ENCODE results near the gene PLA2G4E. TPM values are rescaled to one million over a fixed set of nuclear protein-coding genes. Genes with fewer than 3 reads are reported as not detected.

Gene PLA2G4E
- total and polyA plus RNA-seq, 2 of the 13 experiments (the other 11 are each of a cell fraction or from before 2014, with no cell fraction given): not detected

DNA sequence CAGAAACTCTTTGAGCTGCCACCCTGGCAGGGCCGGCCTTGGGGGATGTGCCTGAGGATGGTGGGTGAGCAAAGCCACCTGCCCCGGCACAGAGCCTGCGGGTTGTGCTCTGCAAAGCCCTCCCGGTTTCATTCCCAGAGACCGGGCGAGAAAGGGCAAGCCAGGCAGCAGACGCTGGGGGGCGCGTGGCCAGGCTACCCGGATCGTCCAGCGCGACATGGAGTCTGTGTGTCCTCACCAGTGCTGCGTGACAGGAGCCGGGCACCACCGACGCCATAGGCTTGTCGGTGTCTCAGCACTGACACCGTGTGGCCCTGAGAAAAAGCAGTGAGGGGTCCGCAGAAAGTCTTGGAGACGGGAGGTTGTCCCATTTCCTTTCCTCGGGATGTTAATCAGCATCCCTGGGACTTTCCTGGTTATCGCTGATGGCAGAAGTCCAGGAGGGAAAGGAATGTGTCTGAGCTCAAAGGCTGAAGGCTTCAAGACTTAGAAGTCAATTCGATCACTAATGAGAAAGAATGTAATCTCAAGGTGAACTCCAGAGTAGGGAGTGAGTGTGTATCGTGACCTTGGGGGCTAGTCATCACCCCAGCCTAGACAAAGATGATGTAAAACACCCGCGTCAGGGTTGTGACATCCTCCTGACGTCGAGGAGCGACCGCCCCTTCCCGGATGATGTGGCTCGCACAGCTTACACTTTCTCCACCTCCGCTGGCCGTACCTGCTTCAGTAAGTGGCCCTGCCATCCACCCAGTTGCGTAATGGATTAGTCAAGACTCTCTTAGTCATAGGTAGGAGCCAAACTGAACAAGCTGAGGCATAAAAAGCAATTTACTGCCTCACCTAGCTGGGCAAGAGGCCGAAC is 36.3 kb upstream of the PLA2G4E start (continued):
- 0 out of 2 replicates have a peak, but pooled peaks have one; percentile 60 for TF ChIP-seq PRMT3 (CRISPR knock-in tag; IDR thresholded peaks at IDR 0.05; ENCODE audit: borderline replicate concordance, low read depth)
- TF ChIP-seq REL (CRISPR knock-in tag; conservative IDR thresholded peaks at IDR 0.05): no peak
- TF ChIP-seq SNRNP70 (IDR thresholded peaks at IDR 0.05; ENCODE audit: low read depth, low read length): no peak
- TF ChIP-seq MATR3 (CRISPR knock-in tag; IDR thresholded peaks at IDR 0.05): no peak
- TF ChIP-seq, protein P1, sequence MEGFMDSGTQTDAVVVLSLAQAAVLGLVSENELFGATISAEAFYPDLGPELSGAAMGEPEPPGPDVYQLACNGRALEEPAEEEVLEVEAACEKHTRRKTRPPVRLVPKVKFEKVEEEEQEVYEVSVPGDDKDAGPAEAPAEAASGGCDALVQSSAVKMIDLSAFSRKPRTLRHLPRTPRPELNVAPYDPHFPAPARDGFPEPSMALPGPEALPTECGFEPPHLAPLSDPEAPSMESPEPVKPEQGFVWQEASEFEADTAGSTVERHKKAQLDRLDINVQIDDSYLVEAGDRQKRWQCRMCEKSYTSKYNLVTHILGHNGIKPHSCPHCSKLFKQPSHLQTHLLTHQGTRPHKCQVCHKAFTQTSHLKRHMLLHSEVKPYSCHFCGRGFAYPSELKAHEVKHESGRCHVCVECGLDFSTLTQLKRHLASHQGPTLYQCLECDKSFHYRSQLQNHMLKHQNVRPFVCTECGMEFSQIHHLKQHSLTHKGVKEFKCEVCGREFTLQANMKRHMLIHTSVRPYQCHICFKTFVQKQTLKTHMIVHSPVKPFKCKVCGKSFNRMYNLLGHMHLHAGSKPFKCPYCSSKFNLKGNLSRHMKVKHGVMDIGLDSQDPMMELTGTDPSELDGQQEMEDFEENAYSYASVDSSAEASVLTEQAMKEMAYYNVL (CRISPR knock-in tag; IDR thresholded peaks at IDR 0.05; ENCODE audit: borderline replicate concordance): no peak
- no peak for TF ChIP-seq CENPT (CRISPR knock-in tag; IDR thresholded peaks at IDR 0.05; ENCODE audit: low read depth)
- TF ChIP-seq TCF12 (IDR thresholded peaks at IDR 0.05): no peak
- no peak for TF ChIP-seq TCF12 (CRISPR knock-in tag; IDR thresholded peaks at IDR 0.05)
- TF ChIP-seq TARDBP (CRISPR knock-in tag; IDR thresholded peaks at IDR 0.05): peak; percentile 81; the same call in 1 of the 2 replicates
- TF ChIP-seq, protein P2, sequence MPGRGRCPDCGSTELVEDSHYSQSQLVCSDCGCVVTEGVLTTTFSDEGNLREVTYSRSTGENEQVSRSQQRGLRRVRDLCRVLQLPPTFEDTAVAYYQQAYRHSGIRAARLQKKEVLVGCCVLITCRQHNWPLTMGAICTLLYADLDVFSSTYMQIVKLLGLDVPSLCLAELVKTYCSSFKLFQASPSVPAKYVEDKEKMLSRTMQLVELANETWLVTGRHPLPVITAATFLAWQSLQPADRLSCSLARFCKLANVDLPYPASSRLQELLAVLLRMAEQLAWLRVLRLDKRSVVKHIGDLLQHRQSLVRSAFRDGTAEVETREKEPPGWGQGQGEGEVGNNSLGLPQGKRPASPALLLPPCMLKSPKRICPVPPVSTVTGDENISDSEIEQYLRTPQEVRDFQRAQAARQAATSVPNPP (CRISPR knock-in tag; IDR thresholded peaks at IDR 0.05): 0 out of 2 replicates have a peak, but pooled peaks have one; percentile 48
- TF ChIP-seq, protein P3, sequence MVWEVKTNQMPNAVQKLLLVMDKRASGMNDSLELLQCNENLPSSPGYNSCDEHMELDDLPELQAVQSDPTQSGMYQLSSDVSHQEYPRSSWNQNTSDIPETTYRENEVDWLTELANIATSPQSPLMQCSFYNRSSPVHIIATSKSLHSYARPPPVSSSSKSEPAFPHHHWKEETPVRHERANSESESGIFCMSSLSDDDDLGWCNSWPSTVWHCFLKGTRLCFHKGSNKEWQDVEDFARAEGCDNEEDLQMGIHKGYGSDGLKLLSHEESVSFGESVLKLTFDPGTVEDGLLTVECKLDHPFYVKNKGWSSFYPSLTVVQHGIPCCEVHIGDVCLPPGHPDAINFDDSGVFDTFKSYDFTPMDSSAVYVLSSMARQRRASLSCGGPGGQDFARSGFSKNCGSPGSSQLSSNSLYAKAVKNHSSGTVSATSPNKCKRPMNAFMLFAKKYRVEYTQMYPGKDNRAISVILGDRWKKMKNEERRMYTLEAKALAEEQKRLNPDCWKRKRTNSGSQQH (CRISPR knock-in tag; IDR thresholded peaks at IDR 0.05; ENCODE audit: low read depth): 0 out of 2 replicates have a peak, but pooled peaks have one; percentile 20
- TF ChIP-seq, protein P4, sequence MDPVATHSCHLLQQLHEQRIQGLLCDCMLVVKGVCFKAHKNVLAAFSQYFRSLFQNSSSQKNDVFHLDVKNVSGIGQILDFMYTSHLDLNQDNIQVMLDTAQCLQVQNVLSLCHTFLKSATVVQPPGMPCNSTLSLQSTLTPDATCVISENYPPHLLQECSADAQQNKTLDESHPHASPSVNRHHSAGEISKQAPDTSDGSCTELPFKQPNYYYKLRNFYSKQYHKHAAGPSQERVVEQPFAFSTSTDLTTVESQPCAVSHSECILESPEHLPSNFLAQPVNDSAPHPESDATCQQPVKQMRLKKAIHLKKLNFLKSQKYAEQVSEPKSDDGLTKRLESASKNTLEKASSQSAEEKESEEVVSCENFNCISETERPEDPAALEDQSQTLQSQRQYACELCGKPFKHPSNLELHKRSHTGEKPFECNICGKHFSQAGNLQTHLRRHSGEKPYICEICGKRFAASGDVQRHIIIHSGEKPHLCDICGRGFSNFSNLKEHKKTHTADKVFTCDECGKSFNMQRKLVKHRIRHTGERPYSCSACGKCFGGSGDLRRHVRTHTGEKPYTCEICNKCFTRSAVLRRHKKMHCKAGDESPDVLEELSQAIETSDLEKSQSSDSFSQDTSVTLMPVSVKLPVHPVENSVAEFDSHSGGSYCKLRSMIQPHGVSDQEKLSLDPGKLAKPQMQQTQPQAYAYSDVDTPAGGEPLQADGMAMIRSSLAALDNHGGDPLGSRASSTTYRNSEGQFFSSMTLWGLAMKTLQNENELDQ (CRISPR knock-in tag; IDR thresholded peaks at IDR 0.05; ENCODE audit: borderline replicate concordance): no peak
- TF ChIP-seq KAT8 (CRISPR knock-in tag; IDR thresholded peaks at IDR 0.05): peak; percentile 39; the same call in 1 of the 2 replicates
- TF ChIP-seq KLF6 (CRISPR knock-in tag; IDR thresholded peaks at IDR 0.05): no peak
- TF ChIP-seq ZNF670 (CRISPR knock-in tag; IDR thresholded peaks at IDR 0.05; ENCODE audit: borderline replicate concordance): no peak
- TF ChIP-seq, protein P5, sequence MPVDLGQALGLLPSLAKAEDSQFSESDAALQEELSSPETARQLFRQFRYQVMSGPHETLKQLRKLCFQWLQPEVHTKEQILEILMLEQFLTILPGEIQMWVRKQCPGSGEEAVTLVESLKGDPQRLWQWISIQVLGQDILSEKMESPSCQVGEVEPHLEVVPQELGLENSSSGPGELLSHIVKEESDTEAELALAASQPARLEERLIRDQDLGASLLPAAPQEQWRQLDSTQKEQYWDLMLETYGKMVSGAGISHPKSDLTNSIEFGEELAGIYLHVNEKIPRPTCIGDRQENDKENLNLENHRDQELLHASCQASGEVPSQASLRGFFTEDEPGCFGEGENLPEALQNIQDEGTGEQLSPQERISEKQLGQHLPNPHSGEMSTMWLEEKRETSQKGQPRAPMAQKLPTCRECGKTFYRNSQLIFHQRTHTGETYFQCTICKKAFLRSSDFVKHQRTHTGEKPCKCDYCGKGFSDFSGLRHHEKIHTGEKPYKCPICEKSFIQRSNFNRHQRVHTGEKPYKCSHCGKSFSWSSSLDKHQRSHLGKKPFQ (CRISPR knock-in tag; IDR thresholded peaks at IDR 0.05; ENCODE audit: insufficient replicate concordance): no peak
- no peak for TF ChIP-seq NFIB (CRISPR knock-in tag; IDR thresholded peaks at IDR 0.05; ENCODE audit: borderline replicate concordance)
- peak; percentile 62; the same call in 1 of the 2 replicates for TF ChIP-seq ZNF350 (CRISPR knock-in tag; IDR thresholded peaks at IDR 0.05; ENCODE audit: borderline replicate concordance, low read depth)

Data from HepG2 (cell line).